DND-41 (cell line): ENCODE measurements around the gene PDE4D.

ENCODE experiments used
- EZH2 ChIP-seq: IDR thresholded peaks from 3 replicates; pipeline ENCODE4 v1.6.1; 2012; ENCODE audit warnings: borderline replicate concordance, low read depth, mild to moderate bottlenecking, moderate library complexity, low read length, inconsistent platforms; ENCODE audit not compliant: severe bottlenecking
- TF ChIP-seq, protein P1 (sequence below): IDR thresholded peaks from 2 replicates; pipeline ENCODE4 v1.5.1; 2012; ENCODE audit warnings: borderline replicate concordance, low read length, moderate library complexity, mild to moderate bottlenecking; ENCODE audit not compliant: poor library complexity, severe bottlenecking; ENCODE audit errors: extremely low read depth

DNA sequence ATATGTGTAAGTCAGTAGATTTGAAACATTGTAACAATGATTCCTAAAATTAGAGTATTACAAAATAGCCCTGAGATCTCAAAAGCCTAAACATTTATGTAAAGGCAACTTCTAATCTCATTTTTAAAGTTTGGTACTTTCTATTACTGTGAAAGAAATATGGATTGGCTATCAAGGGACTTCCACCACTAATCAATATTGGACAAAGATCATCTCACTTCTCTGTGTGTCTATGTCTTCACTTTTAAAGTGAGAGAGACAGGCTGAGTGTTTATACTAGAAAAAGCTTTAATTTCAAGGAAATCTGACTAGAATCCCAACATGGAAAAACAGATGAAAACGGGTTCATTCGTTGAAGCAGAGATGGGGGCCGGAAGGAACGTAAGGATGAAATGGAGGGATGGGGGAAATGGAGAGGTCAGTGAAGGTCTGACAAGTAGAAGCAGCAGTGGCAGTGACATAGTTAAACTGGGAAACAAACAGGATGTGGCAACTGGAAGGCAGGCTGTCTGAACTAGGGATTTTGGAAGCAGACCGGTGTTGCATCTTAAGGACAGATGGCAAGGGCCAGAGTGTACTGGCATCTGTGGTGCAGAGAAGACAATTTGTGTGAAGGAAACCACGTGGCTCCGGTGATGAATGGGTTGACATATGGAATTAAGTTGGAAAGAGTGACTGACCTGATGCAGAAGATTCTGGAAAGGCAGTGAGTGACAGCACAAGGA is 60.8 kb downstream of the PDE4D start:
- TF ChIP-seq EZH2: no peak
- TF ChIP-seq, protein P1, sequence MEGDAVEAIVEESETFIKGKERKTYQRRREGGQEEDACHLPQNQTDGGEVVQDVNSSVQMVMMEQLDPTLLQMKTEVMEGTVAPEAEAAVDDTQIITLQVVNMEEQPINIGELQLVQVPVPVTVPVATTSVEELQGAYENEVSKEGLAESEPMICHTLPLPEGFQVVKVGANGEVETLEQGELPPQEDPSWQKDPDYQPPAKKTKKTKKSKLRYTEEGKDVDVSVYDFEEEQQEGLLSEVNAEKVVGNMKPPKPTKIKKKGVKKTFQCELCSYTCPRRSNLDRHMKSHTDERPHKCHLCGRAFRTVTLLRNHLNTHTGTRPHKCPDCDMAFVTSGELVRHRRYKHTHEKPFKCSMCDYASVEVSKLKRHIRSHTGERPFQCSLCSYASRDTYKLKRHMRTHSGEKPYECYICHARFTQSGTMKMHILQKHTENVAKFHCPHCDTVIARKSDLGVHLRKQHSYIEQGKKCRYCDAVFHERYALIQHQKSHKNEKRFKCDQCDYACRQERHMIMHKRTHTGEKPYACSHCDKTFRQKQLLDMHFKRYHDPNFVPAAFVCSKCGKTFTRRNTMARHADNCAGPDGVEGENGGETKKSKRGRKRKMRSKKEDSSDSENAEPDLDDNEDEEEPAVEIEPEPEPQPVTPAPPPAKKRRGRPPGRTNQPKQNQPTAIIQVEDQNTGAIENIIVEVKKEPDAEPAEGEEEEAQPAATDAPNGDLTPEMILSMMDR: no peak
